Prostate gland (tissue), 2 donors: Measurements from ENCODE around the gene POFUT2.

Experiments
- CTCF ChIP-seq, 4 experiments: fragments of 200-600 bp in 2 of 4; fragments of 450-650 bp in 2 of 4; sonication (generic) in 2 of 4; IDR thresholded peaks; 1 replicate in 3 of 4; 2 replicates in 1 of 4; pipeline ENCODE4 v1.5.1; 2016 to 2019; ENCODE audit warnings: antibody characterized with exemption in 4 of 4, mild to moderate bottlenecking in 2 of 4, moderate library complexity in 2 of 4
- POLR2A ChIP-seq: fragments of 450-650 bp; IDR thresholded peaks from one replicate; pipeline ENCODE4 v1.6.1; 2016; ENCODE audit warnings: antibody characterized with exemption, mild to moderate bottlenecking
- POLR2AphosphoS5 ChIP-seq: sonication (generic); formaldehyde crosslinking; IDR thresholded peaks from one replicate; pipeline ENCODE4 v1.6.1; 2017; ENCODE audit warnings: antibody characterized with exemption

GRCh38 chr21:45228656-45229240 lies 58.9 kb downstream of the POFUT2 start:
- TF ChIP-seq CTCF (IDR thresholded peaks at IDR 0.05) (no peak), POLR2A (no peak), POLR2AphosphoS5 (no peak)
